K562 (cell line): ENCODE data around the gene CTBS. TPM values are rescaled to one million over a fixed set of nuclear protein-coding genes. Genes with fewer than 3 reads are reported as not detected.

Source experiments
- CBX2 ChIP-seq: fragments of 200-600 bp; sonication (generic); IDR thresholded peaks from one replicate; pipeline ENCODE4 v1.6.1; 2012; ENCODE audit warnings: mild to moderate bottlenecking, low read length, inconsistent platforms; ENCODE audit not compliant: insufficient read depth, poor library complexity, severe bottlenecking
- CHD2 ChIP-seq: IDR thresholded peaks from 2 replicates; pipeline ENCODE4 v1.6.1; 2011; ENCODE audit warnings: low read depth, low read length
- CUX1 ChIP-seq: fragments of 200-800 bp; sonication (Bioruptor generic); IDR thresholded peaks from 2 replicates; pipeline ENCODE4 v1.6.1; 2016; ENCODE audit warnings: missing genetic modification characterization, missing compliant biosample characterization
- ETS1 ChIP-seq: conservative IDR thresholded peaks from 2 replicates; pipeline ENCODE4 v1.6.1; 2011; ENCODE audit warnings: low read depth, mild to moderate bottlenecking, low read length; ENCODE audit not compliant: control insufficient read depth
- POLR2A ChIP-seq: fragments of 450-650 bp; conservative IDR thresholded peaks from 2 replicates; pipeline ENCODE4 v1.6.1; 2016
- STAT5B ChIP-seq: fragments of 250-450 bp; sonication (Bioruptor Pico); IDR thresholded peaks from 2 replicates; pipeline ENCODE4 v1.8.0; 2021; ENCODE audit warnings: mild to moderate bottlenecking, inconsistent platforms
- ZNF384 ChIP-seq: IDR thresholded peaks from 2 replicates; pipeline ENCODE4 v1.6.1; 2012; ENCODE audit warnings: low read depth, low read length, improper control_type of control experiment
- ZNF561 ChIP-seq: fragments of 450-650 bp; formaldehyde crosslinking; conservative IDR thresholded peaks from 2 replicates; pipeline ENCODE4 v1.4.0; 2020; ENCODE audit warnings: mild to moderate bottlenecking, moderate library complexity
- ZNF76 ChIP-seq: fragments of 250-450 bp; sonication (Bioruptor Pico); IDR thresholded peaks from 2 replicates; pipeline ENCODE4 v1.4.0; 2020; ENCODE audit warnings: mild to moderate bottlenecking, moderate library complexity, borderline replicate concordance
- polyA plus RNA-seq, 8 experiments: library from polyadenylated mRNA; depleted of rRNA in 4 of 8; stranded (reverse) in 5 of 8; unstranded in 3 of 8; fragments of >200 nt; fragmentation: Nextera tagmentation in 2 of 8; fragmentation: Illumina TruSeq in 1 of 8; extraction: Ambion mirVana in 2 of 8; extraction: Trizol in 1 of 8; gene quantifications; 2 replicates each; pipeline versions ENCODE4 v1.2.1 to v1.2.3, GENCODE V29; 2011 to 2014; ENCODE audit warnings: inconsistent platforms in 1 of 8, missing spikeins in 1 of 8
- total RNA-seq, 7 experiments: library from RNA; depleted of rRNA in 6 of 7; stranded (reverse); fragments of >200 nt in 6 of 7; fragmentation: Illumina TruSeq in 2 of 7; extraction: Trizol in 2 of 7; gene quantifications; 2 replicates each; pipeline versions ENCODE4 v1.2.1 to v1.2.3, GENCODE V29; 2011 to 2021; ENCODE audit warnings: low replicate concordance in 1 of 7

Gene CTBS
- total and polyA plus RNA-seq, 9 of the 15 experiments (the other 6 are each of a cell fraction or from before 2014, with no cell fraction given) = 3.0 to 19.8 (median 9.9) TPM

GRCh38 chr1:84582802-84583587 lies 8.8 kb upstream of the CTBS start (continued):
- TF ChIP-seq CUX1 (CRISPR knock-in tag) (no peak), ETS1 (no peak), CHD2 (no peak), STAT5B (no peak), POLR2A (peak; percentile 72), CBX2 (no peak), ZNF384 (no peak), ZNF561 (CRISPR knock-in tag) (no peak), ZNF76 (CRISPR knock-in tag) (no peak)
